Stomach (tissue), 4 donors: ENCODE measurements around the gene MYZAP.

ENCODE experiments used
- CTCF ChIP-seq, 7 experiments: fragments of 450-650 bp in 4 of 7; fragments of 200-600 bp in 3 of 7; sonication (generic) in 3 of 7; IDR thresholded peaks; one replicate each; pipeline ENCODE4 v1.5.1; 2016 to 2019; ENCODE audit warnings: antibody characterized with exemption in 7 of 7, control low read depth in 2 of 7, mild to moderate bottlenecking in 1 of 7
- EP300 ChIP-seq: sonication (generic); formaldehyde crosslinking; IDR thresholded peaks from one replicate; pipeline ENCODE4 v1.6.1; 2017; ENCODE audit warnings: antibody characterized with exemption
- POLR2A ChIP-seq, 4 donors: fragments of 450-650 bp; IDR thresholded peaks; one replicate each; pipeline ENCODE4 v1.6.1; 2016; ENCODE audit warnings: antibody characterized with exemption in 4 of 4, control low read depth in 2 of 4, mild to moderate bottlenecking in 1 of 4, moderate library complexity in 1 of 4

GRCh38 chr15:57565311-57565710, 26.4 kb upstream of the MYZAP start:
- TF ChIP-seq EP300 (no peak), CTCF (IDR thresholded peaks at IDR 0.05) (no peak), POLR2A (IDR thresholded peaks at IDR 0.05) (no peak)
